NB4 (cell line): ENCODE measurements around the gene AGAP1.

Experiments
- CTCF ChIP-seq: IDR thresholded peaks from one replicate; pipeline ENCODE4 v1.5.1; 2012; ENCODE audit warnings: low read depth, low read length
- MYC ChIP-seq: IDR thresholded peaks from 2 replicates; pipeline ENCODE4 v1.6.1; 2011; ENCODE audit warnings: low read depth, low read length
- POLR2A ChIP-seq: IDR thresholded peaks from 2 replicates; pipeline ENCODE4 v1.6.1; 2011; ENCODE audit warnings: mild to moderate bottlenecking; ENCODE audit not compliant: insufficient read length; ENCODE audit errors: extremely low read depth

DNA sequence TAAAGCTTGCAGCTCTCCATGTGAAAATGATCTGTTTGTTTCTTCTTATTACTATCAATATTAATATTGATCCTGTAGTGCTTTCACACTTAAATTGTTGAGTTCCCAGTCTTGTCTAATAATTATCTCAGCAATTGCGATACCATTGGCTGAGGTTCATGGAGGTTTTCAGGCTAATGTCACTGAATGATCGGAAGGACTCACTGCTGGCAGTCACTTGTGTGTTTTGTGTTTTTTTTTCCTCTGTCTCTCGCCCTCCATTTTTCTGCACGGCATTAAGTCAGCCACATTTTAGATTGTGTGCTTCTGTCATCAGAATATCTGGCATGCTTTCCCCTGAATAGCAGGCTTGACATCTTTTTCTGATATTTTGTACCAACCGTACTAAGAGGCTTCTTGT is 43.7 kb downstream of the AGAP1 start:
- TF ChIP-seq CTCF (no peak), POLR2A (no peak), MYC (no peak)
